HL-60/S4 treated with phorbol 12-myristate 13-acetate at 8.2 ng/mL for 4 days and 3 days (cell line): ENCODE results near the gene REEP2.
"Not testable (repeated sequence)": the region's sequence is repeated elsewhere in the genome, so short reads cannot be mapped to it uniquely, and the experiment has no call there.

Source experiments
- in situ Hi-C: fragments of 300-500 bp; cut with MboI; formaldehyde crosslinking; loops from 2 replicates; pipeline ENCODE4 v1.15.0; 2022; ENCODE audit warnings: low sequenced_read_pairs

The REEP2 gene, protein sequence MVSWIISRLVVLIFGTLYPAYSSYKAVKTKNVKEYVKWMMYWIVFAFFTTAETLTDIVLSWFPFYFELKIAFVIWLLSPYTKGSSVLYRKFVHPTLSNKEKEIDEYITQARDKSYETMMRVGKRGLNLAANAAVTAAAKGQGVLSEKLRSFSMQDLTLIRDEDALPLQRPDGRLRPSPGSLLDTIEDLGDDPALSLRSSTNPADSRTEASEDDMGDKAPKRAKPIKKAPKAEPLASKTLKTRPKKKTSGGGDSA

DNA sequence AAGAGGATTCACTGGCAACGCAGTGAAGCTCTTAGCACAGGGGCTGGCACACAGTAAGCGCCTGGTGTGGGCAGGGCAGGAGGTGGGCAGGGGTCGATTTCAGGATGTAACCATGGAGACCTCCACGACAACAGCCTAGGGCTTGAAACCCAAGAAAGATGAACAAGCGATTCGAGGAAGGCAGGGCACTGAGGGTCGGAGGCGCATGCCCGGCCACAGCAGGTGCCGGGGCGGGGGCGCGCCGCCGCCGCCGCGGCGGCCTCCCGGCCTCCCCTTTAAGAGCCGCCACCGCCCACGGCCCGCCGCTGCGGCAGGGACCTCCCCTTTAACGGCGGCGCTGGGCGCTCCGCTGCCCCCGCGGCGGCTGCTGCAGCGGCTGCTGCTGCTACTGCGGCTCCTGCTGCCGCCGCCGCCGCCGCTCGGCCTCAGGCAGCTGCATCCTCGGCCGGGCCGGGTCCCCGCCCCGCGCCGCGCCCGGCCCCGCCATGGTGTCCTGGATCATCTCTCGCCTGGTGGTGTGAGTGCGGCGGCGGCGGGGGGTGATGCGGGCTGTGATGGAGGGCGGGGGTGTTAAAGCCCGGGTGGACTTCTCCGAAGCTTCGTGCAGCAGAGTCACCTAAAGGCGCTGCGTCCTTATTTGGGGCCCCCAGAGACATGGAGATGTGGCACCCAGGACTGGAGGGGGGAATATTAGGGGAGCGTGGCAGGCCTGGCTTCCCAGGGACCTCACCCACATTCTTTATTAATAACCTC lies at the start of gene REEP2:
TSS of gene REEP2 (plus strand) at position 334 of the 753 bp plus-strand sequence. CDS start at position 486, 152 bp downstream.
- in situ Hi-C loops: no loop called here

- in situ Hi-C loops: no loop called here
Measured at GRCh38 chr5:138389332-138389731, 49.5 kb upstream of the REEP2 start.

GRCh38 chr5:138389911-138390310 lies 48.9 kb upstream of the REEP2 start:
- in situ Hi-C loops: not testable (repeated sequence)

DNA sequence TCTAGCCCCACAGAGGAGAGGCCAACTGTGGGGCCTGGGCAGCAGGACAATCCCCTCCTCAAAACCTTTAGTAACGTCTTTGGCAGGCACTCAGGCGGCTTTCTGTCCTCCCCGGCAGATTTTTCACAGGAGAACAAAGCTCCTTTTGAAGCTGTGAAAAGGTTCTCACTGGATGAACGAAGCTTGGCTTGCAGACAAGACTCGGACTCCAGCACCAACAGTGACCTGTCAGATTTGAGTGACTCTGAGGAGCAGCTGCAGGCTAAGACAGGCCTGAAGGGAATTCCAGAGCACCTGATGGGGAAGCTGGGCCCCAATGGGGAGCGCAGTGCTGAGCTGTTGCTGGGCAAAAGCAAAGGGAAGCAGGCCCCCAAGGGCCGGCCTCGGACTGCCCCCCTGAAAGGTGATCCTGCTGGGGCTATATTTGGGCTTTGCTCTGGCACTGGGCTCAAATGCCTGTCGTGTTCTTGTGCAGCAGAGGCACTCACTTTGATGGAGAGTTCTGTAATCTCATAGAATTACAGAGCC lies 46.9 kb upstream of the REEP2 start:
- in situ Hi-C loops: no loop called here

DNA sequence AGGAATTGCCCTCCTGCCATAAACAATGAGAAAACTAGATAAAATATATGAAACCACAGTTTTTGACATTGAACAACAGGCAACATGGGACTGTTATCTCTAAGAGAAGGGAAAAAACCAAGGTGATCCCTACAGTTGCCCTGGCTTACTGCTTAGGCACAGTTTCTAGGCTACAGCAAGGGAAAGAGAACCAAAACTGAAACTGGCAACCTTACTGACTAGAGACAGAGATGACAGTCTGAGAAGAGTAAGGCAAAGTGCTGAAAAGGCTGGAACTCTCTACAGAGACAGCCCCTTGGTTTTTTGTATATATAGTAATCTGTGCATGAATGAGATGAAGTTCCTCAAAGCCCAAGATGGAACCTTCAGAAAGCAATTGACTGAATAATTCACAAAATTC lies 36.2 kb upstream of the REEP2 start:
- in situ Hi-C loops: loop anchor here (25.0 kb wide), 1 partner anchor 215 kb away; the partner anchor contains the start of genes BRD8 and KIF20A

- in situ Hi-C loops: loop anchor here (25.0 kb wide), 1 partner anchor 221 kb away; the partner anchor contains the start of genes BRD8 and KIF20A
Measured at GRCh38 chr5:138408023-138408422, 30.8 kb upstream of the REEP2 start.

DNA sequence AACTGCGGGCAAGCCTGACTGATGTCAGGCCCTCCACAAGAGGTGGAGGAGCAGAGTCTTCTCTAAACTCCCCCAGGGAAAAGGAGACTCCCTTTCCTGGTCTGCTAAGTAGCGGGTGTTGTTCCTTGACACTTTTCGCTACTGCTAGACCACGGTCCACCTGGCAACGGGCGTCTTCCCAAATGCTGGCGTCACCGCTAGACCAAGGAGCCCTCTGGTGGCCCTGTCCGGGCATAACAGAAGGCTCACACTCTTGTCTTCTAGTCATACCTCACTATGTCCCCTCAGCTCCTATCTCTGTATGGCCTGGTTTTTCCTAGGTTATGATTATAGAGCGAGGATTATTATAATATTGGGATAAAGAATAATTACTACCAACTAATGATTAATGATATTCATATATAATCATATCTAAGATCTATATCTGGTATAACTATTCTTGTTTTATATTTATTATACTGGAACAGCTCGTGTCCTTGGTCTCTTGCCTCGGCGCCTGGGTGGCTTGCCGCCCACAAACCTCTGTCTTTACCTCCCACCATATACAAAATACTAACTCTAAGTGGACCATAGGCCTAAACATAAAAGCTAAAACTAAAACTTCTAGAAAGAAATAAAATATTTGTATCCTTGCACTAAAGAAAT lies 27.7 kb upstream of the REEP2 start:
- in situ Hi-C loops: loop anchor here (25.0 kb wide), 1 partner anchor 224 kb away; the partner anchor contains the start of genes BRD8 and KIF20A

DNA sequence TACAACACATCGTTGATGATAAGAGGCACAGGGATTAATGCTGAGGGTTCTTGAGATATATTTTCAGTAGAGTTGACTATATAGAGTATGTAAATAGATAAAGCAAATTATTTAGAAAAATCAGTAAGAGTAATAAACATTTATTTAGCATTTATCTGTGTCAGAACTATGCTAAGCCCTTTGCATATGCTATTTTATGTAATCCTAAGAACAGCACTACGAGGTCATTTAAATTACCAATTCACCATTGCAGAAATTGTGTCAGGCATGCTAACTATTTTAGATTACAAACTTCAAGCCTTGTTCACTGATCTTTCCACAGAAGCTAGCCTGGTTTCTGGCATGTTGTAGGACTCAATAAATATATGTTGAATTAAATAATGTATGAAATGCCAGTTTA lies 20.4 kb upstream of the REEP2 start:
- in situ Hi-C loops: loop anchor here (25.0 kb wide), 1 partner anchor 231 kb away; the partner anchor contains the start of genes BRD8 and KIF20A

DNA sequence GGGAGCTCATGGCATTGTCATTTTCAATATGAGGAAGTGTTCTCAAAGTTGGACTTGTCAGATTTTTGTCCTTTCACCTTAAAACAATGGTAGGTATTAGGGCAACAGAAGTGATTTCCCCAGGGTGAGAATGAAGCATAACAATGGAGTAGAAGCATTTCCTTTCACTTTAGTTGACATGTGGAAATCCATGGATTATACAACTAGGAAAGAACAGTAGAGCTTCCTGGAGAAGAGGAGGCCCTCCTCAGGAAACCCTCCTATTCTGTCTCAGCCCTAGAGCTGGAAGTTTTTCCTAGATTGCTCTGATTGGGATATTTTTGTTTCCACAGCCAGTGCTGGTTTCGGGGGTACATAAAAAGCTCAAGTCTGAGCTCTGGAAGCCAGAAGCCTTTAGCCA lies 13.8 kb upstream of the REEP2 start:
- in situ Hi-C loops: no loop called here

- in situ Hi-C loops: no loop called here
Measured at GRCh38 chr5:138435943-138436342, 2.9 kb upstream of the REEP2 start.

GRCh38 chr5:138438003-138438723 lies 694 bp upstream of the REEP2 start:
- in situ Hi-C loops: no loop called here

DNA sequence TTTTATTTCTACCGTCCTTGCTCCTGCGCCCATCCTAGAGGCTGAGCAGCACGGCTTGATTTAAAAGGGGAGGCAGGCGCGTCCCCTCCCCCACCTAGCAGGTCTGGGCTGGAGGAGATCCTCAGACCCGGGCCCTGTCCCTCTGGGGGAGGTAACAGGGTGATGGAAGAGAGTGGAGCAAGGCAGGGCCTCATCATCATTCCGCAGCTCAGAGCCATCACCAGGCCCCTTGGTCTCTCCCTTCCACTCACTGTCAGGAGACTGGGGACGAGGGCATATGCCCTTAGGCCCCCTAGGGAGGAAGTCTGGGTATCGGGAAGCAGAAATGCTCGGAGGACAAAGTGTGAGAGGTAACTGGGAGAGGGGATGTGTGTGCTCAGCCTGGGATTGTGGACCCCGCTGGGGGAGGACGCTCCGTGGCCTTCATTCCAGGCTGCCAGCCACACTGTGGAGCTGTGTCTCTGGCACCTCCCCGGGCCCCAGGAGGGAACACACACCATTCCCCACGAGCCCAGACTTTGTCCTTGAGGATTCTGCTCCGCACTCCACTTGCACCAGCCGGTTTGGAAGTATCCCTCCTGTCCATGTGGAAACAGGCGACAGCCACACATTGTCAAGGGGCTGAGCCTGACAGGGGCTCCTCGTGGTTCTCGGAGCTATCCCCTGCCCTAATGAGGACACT lies 761 bp downstream of the REEP2 start:
- in situ Hi-C loops: no loop called here

GRCh38 chr5:138440159-138441073 lies 1.6 kb downstream of the REEP2 start:
- in situ Hi-C loops: no loop called here

DNA sequence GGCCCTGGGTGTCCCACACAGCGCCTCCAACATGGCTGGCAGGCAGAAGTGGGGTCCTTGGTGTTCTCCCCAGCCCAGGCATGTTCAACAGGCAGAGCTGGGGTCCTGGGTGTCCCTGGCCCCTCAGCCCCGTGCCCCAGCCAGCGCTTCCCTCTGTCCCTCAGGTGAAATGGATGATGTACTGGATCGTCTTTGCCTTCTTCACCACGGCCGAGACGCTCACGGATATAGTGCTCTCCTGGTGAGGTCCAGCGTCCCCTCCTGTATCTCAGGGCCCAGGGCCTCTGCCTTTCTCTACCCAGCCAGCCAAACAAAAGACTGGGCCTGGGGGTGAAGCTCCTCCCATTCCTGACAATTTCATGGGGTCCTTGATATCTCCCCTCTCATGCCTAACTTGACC lies 2.4 kb downstream of the REEP2 start:
- in situ Hi-C loops: no loop called here

- in situ Hi-C loops: no loop called here
Measured at GRCh38 chr5:138444078-138444773, 5.4 kb downstream of the REEP2 start.

DNA sequence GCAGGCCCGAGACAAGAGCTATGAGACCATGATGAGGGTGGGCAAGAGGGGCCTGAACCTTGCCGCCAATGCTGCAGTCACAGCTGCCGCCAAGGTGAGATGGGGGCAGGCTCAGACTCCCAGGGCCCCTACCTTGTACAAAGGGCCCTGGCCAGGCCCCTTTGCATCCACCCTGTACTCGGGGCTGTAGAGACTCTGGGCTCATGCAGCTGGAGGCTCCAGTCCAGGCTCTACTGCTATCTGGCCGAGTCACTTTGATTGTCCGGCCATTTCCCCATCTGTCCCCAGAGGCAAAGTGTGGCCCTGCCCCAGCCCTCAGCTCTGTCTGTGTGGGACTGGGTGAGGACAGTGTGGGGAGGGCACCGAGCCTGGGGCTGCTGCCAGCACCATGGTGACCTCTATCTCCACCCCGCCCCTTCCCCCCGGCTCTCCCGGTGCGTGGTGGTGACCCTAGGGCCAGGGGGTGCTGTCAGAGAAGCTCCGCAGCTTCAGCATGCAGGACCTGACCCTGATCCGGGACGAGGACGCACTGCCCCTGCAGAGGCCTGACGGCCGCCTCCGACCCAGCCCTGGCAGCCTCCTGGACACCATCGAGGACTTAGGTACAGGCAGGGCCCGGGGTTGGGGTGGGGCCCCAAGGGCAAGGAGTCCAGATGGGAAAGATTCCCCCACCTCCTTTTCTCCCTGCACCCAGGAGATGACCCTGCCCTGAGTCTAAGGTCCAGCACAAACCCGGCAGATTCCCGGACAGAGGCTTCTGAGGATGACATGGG lies 6.1 kb downstream of the REEP2 start:
- in situ Hi-C loops: no loop called here

GRCh38 chr5:138445547-138446271 lies 6.9 kb downstream of the REEP2 start:
- in situ Hi-C loops: no loop called here
